Loucy (cell line): ENCODE results near the gene TBX5.

ENCODE experiments used
- EZH2phosphoT487 ChIP-seq: fragments of 200-600 bp; IDR thresholded peaks from 2 replicates; pipeline ENCODE4 v1.6.1; 2018; ENCODE audit warnings: antibody characterized with exemption, mild to moderate bottlenecking, moderate library complexity, borderline replicate concordance
- TF ChIP-seq, protein P1 (sequence below): fragments of 200-600 bp; sonication (generic); conservative IDR thresholded peaks from 2 replicates; pipeline ENCODE4 v1.5.1; 2014; ENCODE audit warnings: mild to moderate bottlenecking, antibody characterized with exemption, low read length

DNA sequence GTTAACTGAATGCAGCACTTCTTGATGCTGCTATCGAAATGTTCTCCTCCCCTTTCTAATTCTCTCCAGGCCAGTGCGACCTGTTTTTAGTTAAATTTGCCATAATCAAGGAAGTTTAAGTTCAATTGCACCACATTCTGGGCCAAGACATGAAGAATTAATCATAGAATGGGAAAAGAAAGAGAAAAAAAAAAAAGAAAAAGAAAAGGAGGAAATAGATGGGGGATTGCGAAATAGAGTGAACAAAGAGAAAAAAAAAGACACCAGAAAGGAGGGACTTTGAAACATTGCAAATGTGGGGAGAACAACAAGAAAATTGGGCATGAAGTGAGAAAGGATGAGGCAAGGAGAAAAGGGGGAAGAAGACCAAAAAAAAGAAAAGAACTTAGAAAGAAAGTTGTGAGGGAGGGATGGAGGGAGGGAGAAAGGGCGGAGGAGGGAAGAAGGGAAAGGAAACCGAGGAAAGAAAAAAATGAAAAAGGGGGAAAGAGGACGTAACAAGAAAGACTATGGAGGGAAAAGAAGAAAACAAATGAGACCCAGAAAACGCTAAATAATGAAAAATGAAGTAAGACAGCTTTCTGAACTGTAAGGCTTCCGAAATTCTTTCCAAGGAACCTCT is 32.8 kb upstream of the TBX5 start:
- TF ChIP-seq, protein P1, sequence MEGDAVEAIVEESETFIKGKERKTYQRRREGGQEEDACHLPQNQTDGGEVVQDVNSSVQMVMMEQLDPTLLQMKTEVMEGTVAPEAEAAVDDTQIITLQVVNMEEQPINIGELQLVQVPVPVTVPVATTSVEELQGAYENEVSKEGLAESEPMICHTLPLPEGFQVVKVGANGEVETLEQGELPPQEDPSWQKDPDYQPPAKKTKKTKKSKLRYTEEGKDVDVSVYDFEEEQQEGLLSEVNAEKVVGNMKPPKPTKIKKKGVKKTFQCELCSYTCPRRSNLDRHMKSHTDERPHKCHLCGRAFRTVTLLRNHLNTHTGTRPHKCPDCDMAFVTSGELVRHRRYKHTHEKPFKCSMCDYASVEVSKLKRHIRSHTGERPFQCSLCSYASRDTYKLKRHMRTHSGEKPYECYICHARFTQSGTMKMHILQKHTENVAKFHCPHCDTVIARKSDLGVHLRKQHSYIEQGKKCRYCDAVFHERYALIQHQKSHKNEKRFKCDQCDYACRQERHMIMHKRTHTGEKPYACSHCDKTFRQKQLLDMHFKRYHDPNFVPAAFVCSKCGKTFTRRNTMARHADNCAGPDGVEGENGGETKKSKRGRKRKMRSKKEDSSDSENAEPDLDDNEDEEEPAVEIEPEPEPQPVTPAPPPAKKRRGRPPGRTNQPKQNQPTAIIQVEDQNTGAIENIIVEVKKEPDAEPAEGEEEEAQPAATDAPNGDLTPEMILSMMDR, result no peak
- no peak for TF ChIP-seq EZH2phosphoT487
